ENCODE measurements around the gene GET4. TPM values are rescaled to one million over a fixed set of nuclear protein-coding genes. Genes with fewer than 3 reads are reported as not detected.
A peak's percentile ranks its signal among the peaks of the same experiment; 100 is the strongest.

Gene GET4
- total and polyA plus RNA-seq, 2 of the 13 experiments (the other 11 are each of a cell fraction or from before 2014, with no cell fraction given), result 28.2 to 35.2 TPM

DNA sequence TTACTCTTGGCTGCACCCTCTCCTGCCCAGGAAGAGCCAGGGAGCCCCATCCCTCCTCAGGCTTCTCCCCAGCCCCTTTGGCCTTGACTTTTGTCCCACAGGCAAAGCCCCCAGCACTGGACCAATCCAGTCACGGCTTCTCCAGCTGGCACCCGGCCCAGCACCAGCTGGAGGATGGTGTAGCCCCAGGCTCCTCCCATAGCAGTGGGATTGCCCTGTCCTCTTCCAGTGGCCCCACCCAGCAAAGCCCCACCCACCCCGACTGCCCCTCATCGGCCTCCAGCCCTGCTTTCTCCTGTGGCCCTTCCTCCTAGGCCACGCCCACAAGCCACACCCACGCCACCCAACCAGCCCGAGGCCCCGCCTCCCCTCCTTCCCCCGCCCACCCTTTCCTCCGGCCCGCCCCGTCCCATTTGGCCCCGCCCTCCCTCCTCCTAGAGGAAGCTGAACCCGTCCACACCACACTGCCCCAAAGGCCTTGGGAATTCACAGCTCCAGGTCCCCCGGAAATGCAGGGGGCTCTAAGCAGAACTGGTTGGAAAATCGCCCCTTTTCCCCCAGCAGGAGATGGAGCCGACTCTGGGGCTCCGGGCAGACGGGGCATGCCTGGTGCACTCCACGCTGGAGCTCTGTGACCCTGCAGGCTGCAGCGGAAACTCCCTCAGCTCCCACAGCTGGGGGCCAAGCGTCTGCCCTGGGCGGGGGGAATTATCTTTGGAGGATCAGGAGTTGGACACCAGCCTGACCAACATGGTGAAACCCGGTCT, 25.2 kb downstream of the GET4 start (continued):
- TF ChIP-seq, protein P1, sequence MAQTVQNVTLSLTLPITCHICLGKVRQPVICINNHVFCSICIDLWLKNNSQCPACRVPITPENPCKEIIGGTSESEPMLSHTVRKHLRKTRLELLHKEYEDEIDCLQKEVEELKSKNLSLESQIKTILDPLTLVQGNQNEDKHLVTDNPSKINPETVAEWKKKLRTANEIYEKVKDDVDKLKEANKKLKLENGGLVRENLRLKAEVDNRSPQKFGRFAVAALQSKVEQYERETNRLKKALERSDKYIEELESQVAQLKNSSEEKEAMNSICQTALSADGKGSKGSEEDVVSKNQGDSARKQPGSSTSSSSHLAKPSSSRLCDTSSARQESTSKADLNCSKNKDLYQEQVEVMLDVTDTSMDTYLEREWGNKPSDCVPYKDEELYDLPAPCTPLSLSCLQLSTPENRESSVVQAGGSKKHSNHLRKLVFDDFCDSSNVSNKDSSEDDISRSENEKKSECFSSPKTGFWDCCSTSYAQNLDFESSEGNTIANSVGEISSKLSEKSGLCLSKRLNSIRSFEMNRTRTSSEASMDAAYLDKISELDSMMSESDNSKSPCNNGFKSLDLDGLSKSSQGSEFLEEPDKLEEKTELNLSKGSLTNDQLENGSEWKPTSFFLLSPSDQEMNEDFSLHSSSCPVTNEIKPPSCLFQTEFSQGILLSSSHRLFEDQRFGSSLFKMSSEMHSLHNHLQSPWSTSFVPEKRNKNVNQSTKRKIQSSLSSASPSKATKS (CRISPR knock-in tag; IDR thresholded peaks at IDR 0.05), result no peak
- TF ChIP-seq, protein P2, sequence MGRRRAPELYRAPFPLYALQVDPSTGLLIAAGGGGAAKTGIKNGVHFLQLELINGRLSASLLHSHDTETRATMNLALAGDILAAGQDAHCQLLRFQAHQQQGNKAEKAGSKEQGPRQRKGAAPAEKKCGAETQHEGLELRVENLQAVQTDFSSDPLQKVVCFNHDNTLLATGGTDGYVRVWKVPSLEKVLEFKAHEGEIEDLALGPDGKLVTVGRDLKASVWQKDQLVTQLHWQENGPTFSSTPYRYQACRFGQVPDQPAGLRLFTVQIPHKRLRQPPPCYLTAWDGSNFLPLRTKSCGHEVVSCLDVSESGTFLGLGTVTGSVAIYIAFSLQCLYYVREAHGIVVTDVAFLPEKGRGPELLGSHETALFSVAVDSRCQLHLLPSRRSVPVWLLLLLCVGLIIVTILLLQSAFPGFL (CRISPR knock-in tag; IDR thresholded peaks at IDR 0.05), result no peak
- TF ChIP-seq ZNF33A (CRISPR knock-in tag; IDR thresholded peaks at IDR 0.05; ENCODE audit: borderline replicate concordance) (no peak), ZNF44 (CRISPR knock-in tag; IDR thresholded peaks at IDR 0.05) (no peak), IRF2 (CRISPR knock-in tag; IDR thresholded peaks at IDR 0.05) (no peak), ZFP36 (IDR thresholded peaks at IDR 0.05; ENCODE audit: borderline replicate concordance, low read depth, low read length, partially characterized antibody) (no peak), SAP130 (CRISPR knock-in tag; IDR thresholded peaks at IDR 0.05; ENCODE audit: low read depth) (peak; percentile 80), ZNF614 (CRISPR knock-in tag; IDR thresholded peaks at IDR 0.05; ENCODE audit: borderline replicate concordance) (0 out of 2 replicates have a peak, but pooled peaks have one; percentile 26), FOXM1 (CRISPR knock-in tag; IDR thresholded peaks at IDR 0.05) (no peak), ZNF264 (CRISPR knock-in tag; IDR thresholded peaks at IDR 0.05) (no peak), SNAI1 (CRISPR knock-in tag; IDR thresholded peaks at IDR 0.05; ENCODE audit: borderline replicate concordance) (no peak), MED13 (CRISPR knock-in tag; IDR thresholded peaks at IDR 0.05) (no peak), RELA (CRISPR knock-in tag; IDR thresholded peaks at IDR 0.05) (no peak), KLF6 (CRISPR knock-in tag; IDR thresholded peaks at IDR 0.05) (no peak), ZNF629 (CRISPR knock-in tag; conservative IDR thresholded peaks at IDR 0.05) (no peak), ZNF496 (CRISPR knock-in tag; IDR thresholded peaks at IDR 0.05; ENCODE audit: insufficient replicate concordance) (no peak)
- TF ChIP-seq, protein P3, sequence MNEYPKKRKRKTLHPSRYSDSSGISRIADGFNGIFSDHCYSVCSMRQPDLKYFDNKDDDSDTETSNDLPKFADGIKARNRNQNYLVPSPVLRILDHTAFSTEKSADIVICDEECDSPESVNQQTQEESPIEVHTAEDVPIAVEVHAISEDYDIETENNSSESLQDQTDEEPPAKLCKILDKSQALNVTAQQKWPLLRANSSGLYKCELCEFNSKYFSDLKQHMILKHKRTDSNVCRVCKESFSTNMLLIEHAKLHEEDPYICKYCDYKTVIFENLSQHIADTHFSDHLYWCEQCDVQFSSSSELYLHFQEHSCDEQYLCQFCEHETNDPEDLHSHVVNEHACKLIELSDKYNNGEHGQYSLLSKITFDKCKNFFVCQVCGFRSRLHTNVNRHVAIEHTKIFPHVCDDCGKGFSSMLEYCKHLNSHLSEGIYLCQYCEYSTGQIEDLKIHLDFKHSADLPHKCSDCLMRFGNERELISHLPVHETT (CRISPR knock-in tag; conservative IDR thresholded peaks at IDR 0.05), result no peak
- TF ChIP-seq, protein P4, sequence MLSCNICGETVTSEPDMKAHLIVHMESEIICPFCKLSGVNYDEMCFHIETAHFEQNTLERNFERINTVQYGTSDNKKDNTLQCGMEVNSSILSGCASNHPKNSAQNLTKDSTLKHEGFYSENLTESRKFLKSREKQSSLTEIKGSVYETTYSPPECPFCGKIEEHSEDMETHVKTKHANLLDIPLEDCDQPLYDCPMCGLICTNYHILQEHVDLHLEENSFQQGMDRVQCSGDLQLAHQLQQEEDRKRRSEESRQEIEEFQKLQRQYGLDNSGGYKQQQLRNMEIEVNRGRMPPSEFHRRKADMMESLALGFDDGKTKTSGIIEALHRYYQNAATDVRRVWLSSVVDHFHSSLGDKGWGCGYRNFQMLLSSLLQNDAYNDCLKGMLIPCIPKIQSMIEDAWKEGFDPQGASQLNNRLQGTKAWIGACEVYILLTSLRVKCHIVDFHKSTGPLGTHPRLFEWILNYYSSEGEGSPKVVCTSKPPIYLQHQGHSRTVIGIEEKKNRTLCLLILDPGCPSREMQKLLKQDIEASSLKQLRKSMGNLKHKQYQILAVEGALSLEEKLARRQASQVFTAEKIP (CRISPR knock-in tag; IDR thresholded peaks at IDR 0.05; ENCODE audit: borderline replicate concordance), result no peak
- TF ChIP-seq, protein P5, sequence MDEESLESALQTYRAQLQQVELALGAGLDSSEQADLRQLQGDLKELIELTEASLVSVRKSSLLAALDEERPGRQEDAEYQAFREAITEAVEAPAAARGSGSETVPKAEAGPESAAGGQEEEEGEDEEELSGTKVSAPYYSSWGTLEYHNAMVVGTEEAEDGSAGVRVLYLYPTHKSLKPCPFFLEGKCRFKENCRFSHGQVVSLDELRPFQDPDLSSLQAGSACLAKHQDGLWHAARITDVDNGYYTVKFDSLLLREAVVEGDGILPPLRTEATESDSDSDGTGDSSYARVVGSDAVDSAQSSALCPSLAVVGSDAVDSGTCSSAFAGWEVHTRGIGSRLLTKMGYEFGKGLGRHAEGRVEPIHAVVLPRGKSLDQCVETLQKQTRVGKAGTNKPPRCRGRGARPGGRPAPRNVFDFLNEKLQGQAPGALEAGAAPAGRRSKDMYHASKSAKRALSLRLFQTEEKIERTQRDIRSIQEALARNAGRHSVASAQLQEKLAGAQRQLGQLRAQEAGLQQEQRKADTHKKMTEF (CRISPR knock-in tag; IDR thresholded peaks at IDR 0.05), result peak; percentile 55; the same call in 1 of the 2 replicates
- TF ChIP-seq, protein P6, sequence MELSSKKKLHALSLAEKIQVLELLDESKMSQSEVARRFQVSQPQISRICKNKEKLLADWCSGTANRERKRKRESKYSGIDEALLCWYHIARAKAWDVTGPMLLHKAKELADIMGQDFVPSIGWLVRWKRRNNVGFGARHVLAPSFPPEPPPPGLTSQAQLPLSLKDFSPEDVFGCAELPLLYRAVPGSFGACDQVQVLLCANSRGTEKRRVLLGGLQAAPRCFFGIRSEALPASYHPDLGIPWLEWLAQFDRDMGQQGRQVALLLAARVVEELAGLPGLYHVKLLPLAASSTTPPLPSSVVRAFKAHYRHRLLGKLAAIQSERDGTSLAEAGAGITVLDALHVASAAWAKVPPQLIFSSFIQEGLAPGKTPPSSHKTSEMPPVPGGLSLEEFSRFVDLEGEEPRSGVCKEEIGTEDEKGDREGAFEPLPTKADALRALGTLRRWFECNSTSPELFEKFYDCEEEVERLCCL (CRISPR knock-in tag; IDR thresholded peaks at IDR 0.05; ENCODE audit: borderline replicate concordance), result no peak

All from HepG2 (cell line).